Measurements from ENCODE around the gene GREB1.
A peak's percentile ranks its signal among the peaks of the same experiment; 100 is the strongest.

The GREB1 gene

DNA sequence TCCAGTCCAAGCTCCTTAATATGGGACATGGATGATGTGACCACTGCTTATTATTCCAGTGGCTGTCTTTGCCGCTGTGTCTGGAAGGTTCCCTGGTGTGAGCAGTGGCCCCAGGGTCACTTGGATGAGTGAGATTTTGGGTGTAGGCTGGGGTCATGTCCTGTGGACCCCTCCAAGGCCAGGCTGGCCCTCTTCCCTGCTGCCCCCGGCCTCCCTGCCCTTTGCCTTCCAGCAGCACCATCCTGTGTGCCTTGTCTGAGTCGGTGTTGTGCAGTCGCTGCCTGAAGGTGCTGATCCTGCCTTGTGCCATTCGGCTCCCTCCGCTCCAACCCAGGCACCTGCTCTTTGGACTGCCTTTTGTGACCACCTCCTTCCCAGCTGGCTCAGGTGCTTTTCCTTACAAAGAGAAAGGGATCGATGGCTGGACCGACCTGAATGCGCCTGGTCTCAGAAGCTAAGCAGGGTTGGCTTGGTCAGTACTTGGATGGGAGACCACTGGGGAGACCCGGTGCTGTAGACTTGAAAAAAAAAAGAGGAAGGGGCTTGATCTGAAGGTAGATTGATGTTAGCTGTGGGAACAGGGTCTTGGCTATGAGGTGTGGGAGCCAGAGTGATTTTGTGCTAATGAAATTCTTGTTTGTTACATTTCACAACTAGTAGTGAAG is 16.7 kb upstream of the GREB1 start:
- no peak for DNase-seq (ENCODE audit: low read depth)
- no peak overlapping the region for H3K4me3 ChIP-seq (ENCODE audit: low read depth, low read length)
- TF ChIP-seq, protein P1, sequence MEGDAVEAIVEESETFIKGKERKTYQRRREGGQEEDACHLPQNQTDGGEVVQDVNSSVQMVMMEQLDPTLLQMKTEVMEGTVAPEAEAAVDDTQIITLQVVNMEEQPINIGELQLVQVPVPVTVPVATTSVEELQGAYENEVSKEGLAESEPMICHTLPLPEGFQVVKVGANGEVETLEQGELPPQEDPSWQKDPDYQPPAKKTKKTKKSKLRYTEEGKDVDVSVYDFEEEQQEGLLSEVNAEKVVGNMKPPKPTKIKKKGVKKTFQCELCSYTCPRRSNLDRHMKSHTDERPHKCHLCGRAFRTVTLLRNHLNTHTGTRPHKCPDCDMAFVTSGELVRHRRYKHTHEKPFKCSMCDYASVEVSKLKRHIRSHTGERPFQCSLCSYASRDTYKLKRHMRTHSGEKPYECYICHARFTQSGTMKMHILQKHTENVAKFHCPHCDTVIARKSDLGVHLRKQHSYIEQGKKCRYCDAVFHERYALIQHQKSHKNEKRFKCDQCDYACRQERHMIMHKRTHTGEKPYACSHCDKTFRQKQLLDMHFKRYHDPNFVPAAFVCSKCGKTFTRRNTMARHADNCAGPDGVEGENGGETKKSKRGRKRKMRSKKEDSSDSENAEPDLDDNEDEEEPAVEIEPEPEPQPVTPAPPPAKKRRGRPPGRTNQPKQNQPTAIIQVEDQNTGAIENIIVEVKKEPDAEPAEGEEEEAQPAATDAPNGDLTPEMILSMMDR (conservative IDR thresholded peaks at IDR 0.05; ENCODE audit: low read depth, low read length) = no peak

DNA sequence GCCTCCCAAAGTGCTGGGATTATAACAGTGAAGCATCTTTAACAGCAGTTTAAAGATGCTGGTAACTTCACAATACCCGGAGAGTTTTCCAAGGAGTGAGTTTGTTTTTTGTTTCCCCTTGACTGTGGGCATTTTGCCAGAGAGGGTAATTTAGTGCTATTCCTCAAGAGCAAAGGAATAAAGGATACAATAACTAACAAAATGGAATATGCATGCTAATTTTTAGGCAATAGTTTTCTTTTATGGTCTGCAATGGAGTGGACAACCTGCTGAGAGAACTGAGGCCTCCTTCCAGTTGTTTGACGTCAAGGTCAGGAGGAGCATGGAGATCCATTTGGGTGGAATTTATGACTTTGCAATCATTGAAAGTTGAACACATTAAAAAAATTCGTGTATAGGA is 15.9 kb upstream of the GREB1 start:
- no peak overlapping the region for H3K4me3 ChIP-seq (ENCODE audit: low read depth, low read length)
- peak; percentile 15 for DNase-seq (ENCODE audit: low read depth)
- TF ChIP-seq, protein P1 (conservative IDR thresholded peaks at IDR 0.05; ENCODE audit: low read depth, low read length) = no peak

DNA sequence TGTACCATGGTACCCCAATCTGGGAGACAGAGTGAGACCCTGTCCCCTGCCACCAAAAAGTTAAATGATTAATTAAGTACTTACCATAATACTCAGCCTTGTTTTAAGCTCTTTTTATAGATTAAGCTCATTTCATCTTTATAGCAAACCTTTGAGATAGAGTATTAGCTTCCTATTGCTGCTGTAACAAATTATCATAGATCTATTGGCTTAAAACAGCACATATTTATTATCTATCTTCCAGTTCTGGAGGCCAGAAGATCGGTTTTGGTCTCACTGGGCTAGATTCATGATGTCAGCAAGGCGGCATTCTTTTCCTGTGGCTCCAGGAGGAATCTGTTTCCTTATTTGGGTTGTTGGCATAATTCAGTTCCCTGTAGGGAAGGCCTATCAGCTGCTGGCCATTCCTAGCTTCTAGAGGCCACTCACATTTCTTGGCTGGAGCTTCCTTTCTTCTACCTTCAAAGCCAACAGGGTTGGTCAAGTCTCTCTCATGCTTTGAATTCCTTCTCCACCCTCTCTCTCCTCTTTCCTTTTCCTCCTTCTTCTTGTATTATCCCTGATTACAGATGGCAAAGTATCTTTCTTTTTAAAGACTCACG is 13.7 kb upstream of the GREB1 start:
- H3K4me3 ChIP-seq (ENCODE audit: low read depth, low read length) = no peak overlapping the region
- no peak for DNase-seq (ENCODE audit: low read depth)
- TF ChIP-seq, protein P1 (conservative IDR thresholded peaks at IDR 0.05; ENCODE audit: low read depth, low read length) = no peak

DNA sequence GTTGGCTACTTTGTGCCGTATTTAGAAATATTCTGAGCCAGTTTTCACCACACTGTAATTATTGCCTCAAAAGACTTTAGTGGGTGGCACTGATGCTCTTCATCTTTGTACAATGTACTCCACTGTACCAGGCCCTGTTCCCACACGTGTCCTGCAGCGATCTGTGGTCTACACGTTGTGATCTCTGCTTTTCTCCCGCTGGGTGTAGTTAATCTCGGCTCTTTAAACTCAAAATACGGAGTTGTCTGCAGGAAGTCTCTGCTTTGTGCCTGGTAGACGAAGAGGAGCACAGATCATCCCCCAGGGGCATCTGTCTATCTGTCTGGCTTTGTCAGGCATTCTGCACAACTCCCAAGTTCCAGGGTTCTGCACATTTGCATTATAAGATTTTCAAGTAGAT is 12.1 kb upstream of the GREB1 start:
- TF ChIP-seq, protein P1 (conservative IDR thresholded peaks at IDR 0.05; ENCODE audit: low read depth, low read length) = no peak
- DNase-seq (ENCODE audit: low read depth) = no peak
- no peak overlapping the region for H3K4me3 ChIP-seq (ENCODE audit: low read depth, low read length)

DNA sequence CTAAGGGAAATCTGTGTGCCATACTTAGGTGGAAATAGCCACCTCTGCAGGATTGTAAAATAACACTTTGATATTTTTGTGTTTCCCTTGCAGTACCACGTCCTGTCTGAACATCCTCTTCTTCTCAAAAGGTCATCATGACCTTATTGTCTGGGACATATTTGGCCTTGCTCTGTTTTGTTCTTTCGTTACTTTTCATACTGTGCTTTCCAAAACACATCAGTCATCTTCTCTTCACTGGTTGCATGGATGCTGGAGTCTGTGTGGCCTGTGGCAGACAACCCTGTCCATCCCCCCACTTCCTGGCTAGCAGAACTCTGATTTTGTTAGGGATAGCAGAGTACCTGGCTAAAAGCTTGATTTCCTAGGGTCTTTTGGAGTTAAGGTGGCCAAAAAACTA is 9.4 kb upstream of the GREB1 start:
- no peak overlapping the region for H3K4me3 ChIP-seq (ENCODE audit: low read depth, low read length)
- TF ChIP-seq, protein P1 (conservative IDR thresholded peaks at IDR 0.05; ENCODE audit: low read depth, low read length) = no peak
- no peak for DNase-seq (ENCODE audit: low read depth)

DNA sequence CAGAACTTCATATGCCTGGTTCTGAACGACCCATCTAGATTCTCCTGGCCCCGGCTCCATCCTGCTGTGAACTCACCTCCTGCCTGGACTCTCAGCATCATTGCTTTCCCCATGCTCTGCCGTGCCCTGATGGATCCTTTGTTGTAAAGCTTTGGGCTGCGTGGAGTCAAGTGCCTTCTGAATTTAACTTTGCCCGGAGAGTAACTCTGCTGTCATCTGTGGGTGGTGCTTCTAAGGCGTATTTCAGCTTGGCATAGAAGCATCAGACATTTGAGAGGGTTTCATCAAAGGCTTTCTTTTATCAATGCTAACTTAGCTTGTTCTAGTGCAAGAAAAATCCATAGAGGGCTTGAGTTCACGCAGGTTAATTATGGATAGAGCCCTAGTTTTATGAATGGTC is 8.1 kb upstream of the GREB1 start:
- H3K4me3 ChIP-seq (ENCODE audit: low read depth, low read length) = no peak overlapping the region
- DNase-seq (ENCODE audit: low read depth) = no peak
- TF ChIP-seq, protein P1 (conservative IDR thresholded peaks at IDR 0.05; ENCODE audit: low read depth, low read length) = no peak

DNA sequence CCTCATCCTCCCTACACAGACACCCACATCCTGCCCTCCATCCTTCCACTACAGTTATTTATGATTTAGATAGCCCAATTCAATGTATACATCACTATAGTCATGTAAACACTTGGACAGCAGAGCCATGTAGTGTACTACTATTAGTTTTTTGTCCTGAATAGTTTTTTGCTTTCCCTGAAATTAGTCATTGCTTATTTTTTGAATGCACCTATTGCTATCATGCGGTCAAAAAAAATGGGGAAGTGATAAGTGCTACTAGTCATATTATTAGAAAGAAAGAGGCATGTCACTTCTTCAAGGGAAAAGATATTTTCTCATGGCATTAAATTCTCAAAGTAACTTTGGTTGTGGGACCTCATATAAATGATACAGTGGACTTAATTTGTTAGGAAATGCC is 6.8 kb upstream of the GREB1 start:
- DNase-seq (ENCODE audit: low read depth) = no peak
- TF ChIP-seq, protein P1 (conservative IDR thresholded peaks at IDR 0.05; ENCODE audit: low read depth, low read length) = no peak
- H3K4me3 ChIP-seq (ENCODE audit: low read depth, low read length) = no peak overlapping the region

Measured in choroid plexus epithelial cell (primary cell).